Hematopoietic multipotent progenitor cell (in vitro differentiated cells): Measurements from ENCODE around the gene BDH1. TPM values are rescaled to one million over a fixed set of nuclear protein-coding genes. Genes with fewer than 3 reads are reported as not detected.
A peak's percentile ranks its signal among the peaks of the same experiment; 100 is the strongest.
"Not testable (repeated sequence)": the region's sequence is repeated elsewhere in the genome, so short reads cannot be mapped to it uniquely, and the experiment has no call there.

Source experiments
- DNase-seq, 3 donors: peaks; one replicate each; pipeline ENCODE4 v3.0.0-alpha.2; 2011 to 2015; ENCODE audit warnings: low read depth in 2 of 3, low spot score in 2 of 3
- total RNA-seq: library from RNA; depleted of rRNA; stranded (reverse); fragments of >200 nt; gene quantifications from one replicate; pipeline ENCODE4 v1.2.3, GENCODE V29; 2012

Gene BDH1
- total RNA-seq, 1 donor: 19.9 TPM

GRCh38 chr3:197522183-197522715 is 33.5 kb downstream of the BDH1 start:
- DNase-seq: no peak

- no peak for DNase-seq
Observed at GRCh38 chr3:197521277-197522182, 34.2 kb downstream of the BDH1 start.

GRCh38 chr3:197520311-197521276 is 35.2 kb downstream of the BDH1 start:
- no peak for DNase-seq

- DNase-seq: peak in 1 of 3 donors; percentile 28
Observed at GRCh38 chr3:197519801-197520211, 36.0 kb downstream of the BDH1 start.

- no peak for DNase-seq
Observed at GRCh38 chr3:197518881-197519421, 36.8 kb downstream of the BDH1 start.

- not testable (repeated sequence) for DNase-seq
Observed at GRCh38 chr3:197517922-197518683, 37.7 kb downstream of the BDH1 start.

- DNase-seq: peak in 2 of 3 donors; percentile 31 to 71
Observed at GRCh38 chr3:197516890-197517606, 38.7 kb downstream of the BDH1 start.

- no peak for DNase-seq
Observed at GRCh38 chr3:197516517-197516889, 39.3 kb downstream of the BDH1 start.

- no peak for DNase-seq
Observed at GRCh38 chr3:197514786-197515355, 40.9 kb downstream of the BDH1 start.

- DNase-seq: no peak
Observed at GRCh38 chr3:197513953-197514785, 41.6 kb downstream of the BDH1 start.

GRCh38 chr3:197512691-197513571 is 42.8 kb downstream of the BDH1 start:
- DNase-seq: no peak

GRCh38 chr3:197511853-197512635 is 43.7 kb downstream of the BDH1 start:
- no peak for DNase-seq

GRCh38 chr3:197511130-197511529 is 44.6 kb downstream of the BDH1 start:
- DNase-seq: no peak

- DNase-seq: no peak
Observed at GRCh38 chr3:197510642-197511018, 45.1 kb downstream of the BDH1 start.

- no peak for DNase-seq
Observed at GRCh38 chr3:197508924-197509775, 46.6 kb downstream of the BDH1 start.

- DNase-seq: no peak
Observed at GRCh38 chr3:197508461-197508860, 47.3 kb downstream of the BDH1 start.
